RWPE2 (cell line): ENCODE results near the gene SLC4A8.

Experiments used
- ATAC-seq: fragments of 200-7000 bp; cut with Tn5 transposase; 3 replicates; pipeline ENCODE4 v1.9.1; 2021; ENCODE audit warnings: low read depth
- DNase-seq: peaks from one replicate; pipeline ENCODE4 v3.0.0-alpha.2; 2020; ENCODE audit warnings: low spot score
- H3K27ac ChIP-seq: fragments of 450-650 bp; 2 replicates; pipeline ENCODE4 v1.5.1; 2017; ENCODE audit warnings: mild to moderate bottlenecking; ENCODE audit not compliant: poor library complexity, severe bottlenecking
- H3K27me3 ChIP-seq: fragments of 250-450 bp; sonication (Bioruptor Pico); 2 replicates; pipeline ENCODE4 v1.5.1; 2021; ENCODE audit warnings: mild to moderate bottlenecking, moderate library complexity; ENCODE audit not compliant: insufficient read depth, poor library complexity, severe bottlenecking
- H3K36me3 ChIP-seq: fragments of 250-450 bp; sonication (Bioruptor Pico); 2 replicates; pipeline ENCODE4 v1.5.1; 2020; ENCODE audit warnings: low read depth, mild to moderate bottlenecking, moderate library complexity
- H3K4me1 ChIP-seq: fragments of 250-450 bp; sonication (Bioruptor Pico); 2 replicates; pipeline ENCODE4 v1.5.1; 2021; ENCODE audit warnings: mild to moderate bottlenecking, moderate library complexity; ENCODE audit not compliant: insufficient read depth, poor library complexity, severe bottlenecking
- H3K4me3 ChIP-seq: fragments of 250-450 bp; sonication (Bioruptor Pico); 2 replicates; pipeline ENCODE4 v1.5.1; 2021; ENCODE audit warnings: mild to moderate bottlenecking, moderate library complexity; ENCODE audit not compliant: severe bottlenecking
- H3K9me3 ChIP-seq: fragments of 250-450 bp; sonication (Bioruptor Pico); 2 replicates; pipeline ENCODE4 v1.5.1; 2021; ENCODE audit warnings: mild to moderate bottlenecking, moderate library complexity; ENCODE audit not compliant: severe bottlenecking
- TF ChIP-seq, protein P1 (sequence below): fragments of 450-650 bp; IDR thresholded peaks from one replicate; pipeline ENCODE4 v1.5.1; 2017; ENCODE audit warnings: mild to moderate bottlenecking, moderate library complexity; ENCODE audit not compliant: poor library complexity, severe bottlenecking

The SLC4A8 gene

GRCh38 chr12:51525518-51525917 lies 100.9 kb downstream of the SLC4A8 start:
- Histone ChIP-seq H3K27me3 (no peaks in the 10 kb centered on the region), H3K4me3 (no peak overlapping the region), H3K36me3 (no peaks in the 10 kb centered on the region), H3K9me3 (no peaks in the 10 kb centered on the region), H3K27ac (no peak overlapping the region), H3K4me1 (no peaks in the 10 kb centered on the region)
- DNase-seq (no peak), ATAC-seq (no peak)
- TF ChIP-seq, protein P1, sequence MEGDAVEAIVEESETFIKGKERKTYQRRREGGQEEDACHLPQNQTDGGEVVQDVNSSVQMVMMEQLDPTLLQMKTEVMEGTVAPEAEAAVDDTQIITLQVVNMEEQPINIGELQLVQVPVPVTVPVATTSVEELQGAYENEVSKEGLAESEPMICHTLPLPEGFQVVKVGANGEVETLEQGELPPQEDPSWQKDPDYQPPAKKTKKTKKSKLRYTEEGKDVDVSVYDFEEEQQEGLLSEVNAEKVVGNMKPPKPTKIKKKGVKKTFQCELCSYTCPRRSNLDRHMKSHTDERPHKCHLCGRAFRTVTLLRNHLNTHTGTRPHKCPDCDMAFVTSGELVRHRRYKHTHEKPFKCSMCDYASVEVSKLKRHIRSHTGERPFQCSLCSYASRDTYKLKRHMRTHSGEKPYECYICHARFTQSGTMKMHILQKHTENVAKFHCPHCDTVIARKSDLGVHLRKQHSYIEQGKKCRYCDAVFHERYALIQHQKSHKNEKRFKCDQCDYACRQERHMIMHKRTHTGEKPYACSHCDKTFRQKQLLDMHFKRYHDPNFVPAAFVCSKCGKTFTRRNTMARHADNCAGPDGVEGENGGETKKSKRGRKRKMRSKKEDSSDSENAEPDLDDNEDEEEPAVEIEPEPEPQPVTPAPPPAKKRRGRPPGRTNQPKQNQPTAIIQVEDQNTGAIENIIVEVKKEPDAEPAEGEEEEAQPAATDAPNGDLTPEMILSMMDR, result no peak

GRCh38 chr12:51527966-51528365 lies 103.3 kb downstream of the SLC4A8 start:
- Histone ChIP-seq H3K4me1 (peaks cover 10% of the 10 kb centered on the region), H3K9me3 (no peaks in the 10 kb centered on the region), H3K36me3 (no peaks in the 10 kb centered on the region), H3K27me3 (no peaks in the 10 kb centered on the region), H3K4me3 (no peak overlapping the region), H3K27ac (no peak overlapping the region)
- ATAC-seq, result no peak
- no peak for DNase-seq
- TF ChIP-seq, protein P1, result no peak

GRCh38 chr12:51528852-51529650 lies 104.4 kb downstream of the SLC4A8 start:
- Histone ChIP-seq H3K36me3 (no peaks in the 10 kb centered on the region), H3K27ac (no peak overlapping the region), H3K4me1 (peaks cover 15% of the 10 kb centered on the region), H3K4me3 (no peak overlapping the region), H3K9me3 (no peaks in the 10 kb centered on the region), H3K27me3 (no peaks in the 10 kb centered on the region)
- TF ChIP-seq, protein P1, result no peak
- ATAC-seq, result no peak
- DNase-seq, result no peak

DNA sequence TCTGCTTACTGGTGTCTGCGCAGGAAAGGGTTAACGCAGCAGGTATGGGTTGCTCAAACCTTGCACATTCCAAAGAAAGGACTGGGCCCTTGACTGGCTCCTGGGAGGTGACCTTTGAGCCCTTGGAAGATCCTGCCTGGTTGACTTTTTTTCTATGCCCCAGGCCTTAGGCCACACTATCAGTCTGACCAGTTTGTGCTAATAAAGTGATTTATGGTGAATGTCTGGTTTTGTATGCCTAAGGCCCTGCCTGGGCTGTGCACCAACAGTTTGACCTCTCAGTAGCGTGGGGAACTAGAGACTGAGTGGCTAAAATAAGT lies 105.0 kb downstream of the SLC4A8 start:
- Histone ChIP-seq H3K27ac (no peak overlapping the region), H3K4me1 (peaks cover 15% of the 10 kb centered on the region), H3K9me3 (no peaks in the 10 kb centered on the region), H3K36me3 (no peaks in the 10 kb centered on the region), H3K4me3 (no peak overlapping the region), H3K27me3 (no peaks in the 10 kb centered on the region)
- no peak for ATAC-seq
- no peak for DNase-seq
- TF ChIP-seq, protein P1, result no peak

GRCh38 chr12:51530208-51530607 lies 105.6 kb downstream of the SLC4A8 start:
- H3K9me3 ChIP-seq, result no peaks in the 10 kb centered on the region
- TF ChIP-seq, protein P1, result no peak
- H3K27me3 ChIP-seq, result no peaks in the 10 kb centered on the region
- no peak overlapping the region for H3K27ac ChIP-seq
- H3K4me3 ChIP-seq, result no peak overlapping the region
- no peak for ATAC-seq
- peaks cover 15% of the 10 kb centered on the region for H3K4me1 ChIP-seq
- DNase-seq, result no peak
- H3K36me3 ChIP-seq, result no peaks in the 10 kb centered on the region
